ENCODE data around the gene POMGNT1. TPM values are rescaled to one million over a fixed set of nuclear protein-coding genes. Genes with fewer than 3 reads are reported as not detected.
A peak's percentile ranks its signal among the peaks of the same experiment; 100 is the strongest.

POMGNT1 gene
- total and polyA plus RNA-seq, 2 of the 13 experiments (the other 11 are each of a cell fraction or from before 2014, with no cell fraction given), result 33.9 to 46.8 TPM

GRCh38 chr1:46246548-46247435 is 48.6 kb upstream of the POMGNT1 start (continued):
- no peak for TF ChIP-seq TEF (CRISPR knock-in tag; IDR thresholded peaks at IDR 0.05)
- TF ChIP-seq PATZ1 (CRISPR knock-in tag; IDR thresholded peaks at IDR 0.05), result peak; percentile 51
- peak; percentile 76 for TF ChIP-seq ZFY (CRISPR knock-in tag; IDR thresholded peaks at IDR 0.05)
- TF ChIP-seq ZEB1 (IDR thresholded peaks at IDR 0.05; ENCODE audit: insufficient replicate concordance, low read depth), result no peak
- no peak for TF ChIP-seq SMYD3 (CRISPR knock-in tag; IDR thresholded peaks at IDR 0.05)
- no peak for TF ChIP-seq ZNF496 (CRISPR knock-in tag; IDR thresholded peaks at IDR 0.05; ENCODE audit: insufficient replicate concordance)
- TF ChIP-seq NRL (CRISPR knock-in tag; IDR thresholded peaks at IDR 0.05; ENCODE audit: borderline replicate concordance), result no peak
- TF ChIP-seq ISX (CRISPR knock-in tag; conservative IDR thresholded peaks at IDR 0.05), result no peak
- no peak for TF ChIP-seq ZNF432 (CRISPR knock-in tag; IDR thresholded peaks at IDR 0.05; ENCODE audit: borderline replicate concordance)
- no peak for TF ChIP-seq NFE2L2 (IDR thresholded peaks at IDR 0.05; ENCODE audit: low read length)
- 0 out of 2 replicates have a peak, but pooled peaks have one; percentile 35 for TF ChIP-seq ZNF451 (CRISPR knock-in tag; IDR thresholded peaks at IDR 0.05)
- TF ChIP-seq NR0B2 (CRISPR knock-in tag; IDR thresholded peaks at IDR 0.05), result no peak
- TF ChIP-seq ZNF501 (CRISPR knock-in tag; IDR thresholded peaks at IDR 0.05), result 0 out of 2 replicates have a peak, but pooled peaks have one; percentile 34
- TF ChIP-seq FOSL1 (CRISPR knock-in tag; IDR thresholded peaks at IDR 0.05; ENCODE audit: borderline replicate concordance), result no peak
- no peak for TF ChIP-seq ZNF503 (CRISPR knock-in tag; IDR thresholded peaks at IDR 0.05)
- no peak for TF ChIP-seq E2F1 (CRISPR knock-in tag; IDR thresholded peaks at IDR 0.05)
- no peak for TF ChIP-seq TRIM24 (CRISPR knock-in tag; IDR thresholded peaks at IDR 0.05)
- peak; percentile 29; the same call in 1 of the 2 replicates for TF ChIP-seq ZBTB10 (CRISPR knock-in tag; IDR thresholded peaks at IDR 0.05; ENCODE audit: borderline replicate concordance)
- no peak for TF ChIP-seq TBP (CRISPR knock-in tag; IDR thresholded peaks at IDR 0.05)
- no peak for TF ChIP-seq PHF5A (CRISPR knock-in tag; IDR thresholded peaks at IDR 0.05; ENCODE audit: low read depth, unreplicated experiment)

Measured in HepG2 (cell line).